Liver (tissue), 9 donors: Measurements from ENCODE around the gene ST6GALNAC3. TPM values are rescaled to one million over a fixed set of nuclear protein-coding genes. Genes with fewer than 3 reads are reported as not detected.

Experiments used
- DNase-seq: peaks from one replicate; pipeline ENCODE4 v3.0.0-alpha.2; 2017; ENCODE audit warnings: low spot score
- H3K27ac ChIP-seq, 2 donors: one replicate each; pipeline ENCODE4 v1.7.0; 2013; ENCODE audit warnings: inconsistent platforms in 2 of 2, low read length in 2 of 2, control low read depth in 1 of 2, low read depth in 1 of 2, mild to moderate bottlenecking in 1 of 2
- H3K27me3 ChIP-seq, 4 donors: one replicate each; pipeline versions ENCODE4 v1.6.1 to v1.7.0; 2013; ENCODE audit warnings: low read length in 3 of 4, inconsistent platforms in 1 of 4, mild to moderate bottlenecking in 1 of 4, moderate library complexity in 1 of 4; ENCODE audit not compliant: control insufficient read depth in 4 of 4, insufficient read depth in 4 of 4
- H3K36me3 ChIP-seq, 4 donors: one replicate each; pipeline versions ENCODE4 v1.6.1 to v1.7.0; 2013; ENCODE audit warnings: low read length in 3 of 4, mild to moderate bottlenecking in 3 of 4, low read depth in 1 of 4, moderate library complexity in 1 of 4; ENCODE audit not compliant: control insufficient read depth in 4 of 4, insufficient read depth in 3 of 4
- H3K4me1 ChIP-seq, 4 donors: one replicate each; pipeline versions ENCODE4 v1.6.1 to v1.7.0; 2013; ENCODE audit warnings: low read length in 3 of 4, mild to moderate bottlenecking in 3 of 4, moderate library complexity in 1 of 4; ENCODE audit not compliant: control insufficient read depth in 4 of 4, insufficient read depth in 4 of 4
- H3K4me3 ChIP-seq, 3 donors: one replicate each; pipeline versions ENCODE4 v1.6.1 to v1.7.0; 2013; ENCODE audit warnings: low read length in 3 of 3, control low read depth in 1 of 3, low read depth in 1 of 3, mild to moderate bottlenecking in 1 of 3
- H3K9ac ChIP-seq, 2 donors: one replicate each; pipeline ENCODE4 v1.7.0; 2013; ENCODE audit warnings: low read length in 2 of 2, mild to moderate bottlenecking in 2 of 2, moderate library complexity in 2 of 2, control low read depth in 1 of 2, low read depth in 1 of 2
- H3K9me3 ChIP-seq, 4 donors: one replicate each; pipeline versions ENCODE4 v1.6.1 to v1.7.0; 2013; ENCODE audit warnings: low read length in 3 of 4; ENCODE audit not compliant: control insufficient read depth in 4 of 4
- EGR1 ChIP-seq, 2 donors: IDR thresholded peaks; 2 replicates each; pipeline ENCODE4 v1.6.1; 2016 to 2018; ENCODE audit warnings: antibody characterized with exemption in 2 of 2, low read depth in 2 of 2
- FOXA1 ChIP-seq: IDR thresholded peaks from 2 replicates; pipeline ENCODE4 v1.6.1; 2016; ENCODE audit warnings: antibody characterized with exemption
- FOXA2 ChIP-seq: IDR thresholded peaks from 2 replicates; pipeline ENCODE4 v1.6.1; 2016; ENCODE audit warnings: antibody characterized with exemption
- GABPA ChIP-seq, 2 donors: IDR thresholded peaks in 1 of 2; conservative IDR thresholded peaks in 1 of 2; 2 replicates each; pipeline ENCODE4 v1.6.1; 2016; ENCODE audit warnings: antibody characterized with exemption in 2 of 2, mild to moderate bottlenecking in 1 of 2, moderate library complexity in 1 of 2
- HNF4A ChIP-seq, 2 donors: conservative IDR thresholded peaks; 2 replicates each; pipeline ENCODE4 v1.6.1; 2016; ENCODE audit warnings: antibody characterized with exemption in 2 of 2, mild to moderate bottlenecking in 2 of 2
- HNF4G ChIP-seq: IDR thresholded peaks from 2 replicates; pipeline ENCODE4 v1.6.1; 2016; ENCODE audit warnings: antibody characterized with exemption
- JUND ChIP-seq, 2 donors: IDR thresholded peaks; 2 replicates each; pipeline ENCODE4 v1.6.1; 2016; ENCODE audit warnings: antibody characterized with exemption in 2 of 2
- NR2F2 ChIP-seq: IDR thresholded peaks from 2 replicates; pipeline ENCODE4 v1.6.1; 2016; ENCODE audit warnings: antibody characterized with exemption
- RAD21 ChIP-seq, 2 donors: IDR thresholded peaks; 2 replicates each; pipeline ENCODE4 v1.6.1; 2016; ENCODE audit warnings: antibody characterized with exemption in 2 of 2, mild to moderate bottlenecking in 2 of 2
- REST ChIP-seq: IDR thresholded peaks from 2 replicates; pipeline ENCODE4 v1.6.1; 2016; ENCODE audit warnings: antibody characterized with exemption, mild to moderate bottlenecking
- RXRA ChIP-seq, 2 donors: IDR thresholded peaks; 2 replicates each; pipeline ENCODE4 v1.6.1; 2017 to 2018; ENCODE audit warnings: antibody characterized with exemption in 2 of 2, mild to moderate bottlenecking in 1 of 2
- SP1 ChIP-seq: IDR thresholded peaks from 2 replicates; pipeline ENCODE4 v1.6.1; 2018; ENCODE audit warnings: antibody characterized with exemption, mild to moderate bottlenecking
- TAF1 ChIP-seq: conservative IDR thresholded peaks from 2 replicates; pipeline ENCODE4 v1.6.1; 2016; ENCODE audit warnings: antibody characterized with exemption, mild to moderate bottlenecking
- YY1 ChIP-seq: IDR thresholded peaks from 2 replicates; pipeline ENCODE4 v1.6.1; 2016; ENCODE audit warnings: antibody characterized with exemption, mild to moderate bottlenecking
- WGBS: extraction: QIAGEN DNeasy Blood & Tissue Kit; methylation state at CpG from one replicate; pipeline ENCODE4 v1.1.7; 2013; 5-methylcytosine and 5-hydroxymethylcytosine counted together
- polyA plus RNA-seq, 2 donors: library from polyadenylated mRNA; stranded (reverse) in 1 of 2; unstranded in 1 of 2; fragments of 200-250 nt in 1 of 2; fragments of >200 nt in 1 of 2; fragmentation: Nextera tagmentation in 1 of 2; extraction: Ambion mirVana in 1 of 2; gene quantifications; one replicate each; pipeline versions ENCODE4 v1.2.1 to v1.2.3, GENCODE V29; 2013 to 2015
- total RNA-seq, 2 donors: library from RNA; depleted of rRNA; stranded (reverse); fragments of >200 nt; gene quantifications; one replicate each; pipeline ENCODE4 v1.2.3, GENCODE V29; 2014
- TF ChIP-seq, protein P1 (sequence below): IDR thresholded peaks from 2 replicates; pipeline ENCODE4 v1.6.1; 2016; ENCODE audit warnings: antibody characterized with exemption
- TF ChIP-seq, protein P2 (sequence below): IDR thresholded peaks from 2 replicates; pipeline ENCODE4 v1.6.1; 2016; ENCODE audit warnings: antibody characterized with exemption
- TF ChIP-seq, protein P3 (sequence below): fragments of 150-350 bp; IDR thresholded peaks from 2 replicates; pipeline ENCODE4 v1.5.1; 2017; ENCODE audit warnings: improper control_type of control experiment, low read depth, low read length; ENCODE audit not compliant: missing input control
- TF ChIP-seq, protein P4 (sequence below): IDR thresholded peaks from 2 replicates; pipeline ENCODE4 v1.6.1; 2016; ENCODE audit warnings: antibody characterized with exemption
- donor health status: healthy.
- donor health status: healthy.
- donor health status: healthy.
- donor health status: healthy.
- donor health status: healthy.

Gene ST6GALNAC3
- total and polyA plus RNA-seq, 4 donors, result 1.2 to 5.0 (median 3.2) TPM

- TF ChIP-seq, protein P1, sequence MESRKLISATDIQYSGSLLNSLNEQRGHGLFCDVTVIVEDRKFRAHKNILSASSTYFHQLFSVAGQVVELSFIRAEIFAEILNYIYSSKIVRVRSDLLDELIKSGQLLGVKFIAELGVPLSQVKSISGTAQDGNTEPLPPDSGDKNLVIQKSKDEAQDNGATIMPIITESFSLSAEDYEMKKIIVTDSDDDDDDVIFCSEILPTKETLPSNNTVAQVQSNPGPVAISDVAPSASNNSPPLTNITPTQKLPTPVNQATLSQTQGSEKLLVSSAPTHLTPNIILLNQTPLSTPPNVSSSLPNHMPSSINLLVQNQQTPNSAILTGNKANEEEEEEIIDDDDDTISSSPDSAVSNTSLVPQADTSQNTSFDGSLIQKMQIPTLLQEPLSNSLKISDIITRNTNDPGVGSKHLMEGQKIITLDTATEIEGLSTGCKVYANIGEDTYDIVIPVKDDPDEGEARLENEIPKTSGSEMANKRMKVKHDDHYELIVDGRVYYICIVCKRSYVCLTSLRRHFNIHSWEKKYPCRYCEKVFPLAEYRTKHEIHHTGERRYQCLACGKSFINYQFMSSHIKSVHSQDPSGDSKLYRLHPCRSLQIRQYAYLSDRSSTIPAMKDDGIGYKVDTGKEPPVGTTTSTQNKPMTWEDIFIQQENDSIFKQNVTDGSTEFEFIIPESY, result no peak
Measured at GRCh38 chr1:76189310-76189709, 114.8 kb downstream of the ST6GALNAC3 start (continued).

- no peak for TF ChIP-seq HNF4A (conservative IDR thresholded peaks at IDR 0.05)
- no peak for TF ChIP-seq RAD21 (IDR thresholded peaks at IDR 0.05)
- TF ChIP-seq, protein P1, result no peak
- TF ChIP-seq, protein P2, sequence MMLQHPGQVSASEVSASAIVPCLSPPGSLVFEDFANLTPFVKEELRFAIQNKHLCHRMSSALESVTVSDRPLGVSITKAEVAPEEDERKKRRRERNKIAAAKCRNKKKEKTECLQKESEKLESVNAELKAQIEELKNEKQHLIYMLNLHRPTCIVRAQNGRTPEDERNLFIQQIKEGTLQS, result no peak
- TF ChIP-seq YY1, result no peak
- TF ChIP-seq HNF4G, result no peak
- no peak for TF ChIP-seq SP1
- no peak for TF ChIP-seq NR2F2
- TF ChIP-seq, protein P3, sequence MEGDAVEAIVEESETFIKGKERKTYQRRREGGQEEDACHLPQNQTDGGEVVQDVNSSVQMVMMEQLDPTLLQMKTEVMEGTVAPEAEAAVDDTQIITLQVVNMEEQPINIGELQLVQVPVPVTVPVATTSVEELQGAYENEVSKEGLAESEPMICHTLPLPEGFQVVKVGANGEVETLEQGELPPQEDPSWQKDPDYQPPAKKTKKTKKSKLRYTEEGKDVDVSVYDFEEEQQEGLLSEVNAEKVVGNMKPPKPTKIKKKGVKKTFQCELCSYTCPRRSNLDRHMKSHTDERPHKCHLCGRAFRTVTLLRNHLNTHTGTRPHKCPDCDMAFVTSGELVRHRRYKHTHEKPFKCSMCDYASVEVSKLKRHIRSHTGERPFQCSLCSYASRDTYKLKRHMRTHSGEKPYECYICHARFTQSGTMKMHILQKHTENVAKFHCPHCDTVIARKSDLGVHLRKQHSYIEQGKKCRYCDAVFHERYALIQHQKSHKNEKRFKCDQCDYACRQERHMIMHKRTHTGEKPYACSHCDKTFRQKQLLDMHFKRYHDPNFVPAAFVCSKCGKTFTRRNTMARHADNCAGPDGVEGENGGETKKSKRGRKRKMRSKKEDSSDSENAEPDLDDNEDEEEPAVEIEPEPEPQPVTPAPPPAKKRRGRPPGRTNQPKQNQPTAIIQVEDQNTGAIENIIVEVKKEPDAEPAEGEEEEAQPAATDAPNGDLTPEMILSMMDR, result no peak
- TF ChIP-seq TAF1, result no peak
- TF ChIP-seq FOXA1, result no peak
- no peak for TF ChIP-seq GABPA (IDR thresholded peaks at IDR 0.05 in 1 of 2, conservative IDR thresholded peaks at IDR 0.05 in 1 of 2)
- TF ChIP-seq RXRA (IDR thresholded peaks at IDR 0.05), result no peak
- no peak for TF ChIP-seq FOXA2
- TF ChIP-seq, protein P4, sequence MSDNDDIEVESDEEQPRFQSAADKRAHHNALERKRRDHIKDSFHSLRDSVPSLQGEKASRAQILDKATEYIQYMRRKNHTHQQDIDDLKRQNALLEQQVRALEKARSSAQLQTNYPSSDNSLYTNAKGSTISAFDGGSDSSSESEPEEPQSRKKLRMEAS, result no peak
- TF ChIP-seq REST, result no peak
- TF ChIP-seq JUND (IDR thresholded peaks at IDR 0.05), result no peak
- TF ChIP-seq EGR1 (IDR thresholded peaks at IDR 0.05; ENCODE audit: low read depth in 2 of 2), result no peak
- Histone ChIP-seq H3K27ac (no peak overlapping the region), H3K4me3 (no peak overlapping the region), H3K27me3 (no peaks in the 10 kb centered on the region), H3K9ac (no peak overlapping the region), H3K4me1 (no peaks in the 10 kb centered on the region), H3K36me3 (no peaks in the 10 kb centered on the region), H3K9me3 (no peaks in the 10 kb centered on the region)
- WGBS, result 68% methylated on average over 4 of the region's 4 CpGs
- no peak for DNase-seq
Measured at GRCh38 chr1:76190749-76191424, 116.3 kb downstream of the ST6GALNAC3 start.
